Erythroblast (primary cell): Measurements from ENCODE around the gene BLMH.

Experiments
- GATA1 ChIP-seq: IDR thresholded peaks from 2 replicates; pipeline ENCODE4 v1.6.1; 2011; ENCODE audit warnings: low read depth, mild to moderate bottlenecking, control low read depth, low read length, moderate library complexity
- POLR2A ChIP-seq: IDR thresholded peaks from 2 replicates; pipeline ENCODE4 v1.6.1; 2011; ENCODE audit warnings: mild to moderate bottlenecking, low read length

GRCh38 chr17:30296499-30297080, 4.8 kb upstream of the BLMH start:
- TF ChIP-seq POLR2A = no peak
- no peak for TF ChIP-seq GATA1
